NCI-H524 treated with DMSO at 0.1 percent for 48 hours (cell line): ENCODE measurements around the gene ADAMTS19.

Source experiments
- DNase-seq: peaks from one replicate; lab custom pipeline; 2025; lab: John Stamatoyannopoulos, UW

The ADAMTS19 gene

DNA sequence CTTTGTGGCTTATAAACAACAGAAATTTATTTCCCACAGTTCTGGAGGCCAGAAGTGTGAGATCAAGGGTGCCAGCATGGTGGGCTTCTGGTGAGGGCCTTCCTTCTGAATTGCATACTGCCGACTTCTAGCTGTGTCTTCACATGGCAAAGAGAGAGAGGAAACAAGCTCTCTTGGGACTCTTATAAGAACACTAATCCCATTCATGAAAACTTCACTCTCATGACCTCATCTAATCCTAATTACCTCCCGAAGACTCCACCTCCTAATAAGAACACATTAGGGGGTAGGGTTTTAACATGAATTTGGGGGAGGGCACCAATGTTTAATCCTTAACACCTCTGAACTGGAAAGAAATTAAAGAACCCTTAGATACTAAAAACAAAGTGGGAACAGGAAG, 211.9 kb downstream of the ADAMTS19 start:
- no peak for DNase-seq

DNA sequence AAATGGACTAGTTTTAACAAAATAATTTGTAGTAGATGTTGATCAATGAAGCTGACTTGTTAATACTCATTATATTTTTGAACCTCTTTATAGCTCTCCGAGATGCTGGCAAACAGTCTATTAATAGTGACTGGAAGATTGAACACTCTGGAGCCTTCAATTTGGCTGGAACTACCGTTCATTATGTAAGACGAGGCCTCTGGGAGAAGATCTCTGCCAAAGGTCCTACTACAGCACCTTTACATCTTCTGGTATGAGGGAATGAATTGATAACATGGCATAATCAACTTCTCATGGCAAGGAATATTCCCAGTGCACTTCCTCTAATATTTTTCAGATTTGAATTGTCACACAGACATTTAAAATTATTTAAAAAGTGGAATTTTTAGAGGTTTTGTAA, 219.6 kb downstream of the ADAMTS19 start:
- DNase-seq = no peak

DNA sequence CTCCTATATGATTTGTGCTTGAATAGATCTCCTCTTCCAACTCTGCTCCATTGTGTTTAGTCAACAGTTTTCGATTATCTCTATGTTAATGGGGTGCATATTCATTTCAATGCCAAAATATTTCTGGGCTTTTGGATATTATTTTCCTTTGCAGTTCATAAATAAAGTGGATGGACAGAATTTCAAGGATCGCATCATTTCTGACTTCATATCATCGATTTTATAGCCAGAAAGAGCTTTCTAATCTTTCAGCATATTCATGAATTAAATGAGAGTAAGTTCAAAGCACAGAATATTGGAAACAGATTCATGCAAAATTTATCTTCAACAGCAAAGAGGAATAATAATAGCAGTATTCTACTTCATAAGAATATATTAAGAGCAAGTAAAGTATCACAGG, 227.8 kb downstream of the ADAMTS19 start:
- DNase-seq = no peak

DNA sequence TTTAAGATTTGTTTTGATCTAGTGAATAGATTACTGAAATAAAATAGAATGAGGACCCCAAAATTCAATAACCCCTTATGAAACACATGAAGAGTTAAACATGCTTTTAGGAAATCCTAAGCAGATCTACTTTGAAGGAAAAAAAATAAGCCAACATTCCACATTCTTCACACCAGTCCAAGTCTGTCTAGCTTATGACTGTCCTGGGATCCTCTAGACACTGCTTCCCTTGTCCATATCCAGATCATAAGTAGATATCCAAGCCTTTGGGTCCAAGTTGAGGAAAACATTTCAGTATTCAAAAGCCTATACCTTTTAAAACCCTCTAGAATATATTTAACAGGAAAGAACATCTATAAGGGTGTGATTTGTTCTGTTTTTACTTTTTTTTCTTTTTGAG, 228.9 kb downstream of the ADAMTS19 start:
- DNase-seq = no peak

DNA sequence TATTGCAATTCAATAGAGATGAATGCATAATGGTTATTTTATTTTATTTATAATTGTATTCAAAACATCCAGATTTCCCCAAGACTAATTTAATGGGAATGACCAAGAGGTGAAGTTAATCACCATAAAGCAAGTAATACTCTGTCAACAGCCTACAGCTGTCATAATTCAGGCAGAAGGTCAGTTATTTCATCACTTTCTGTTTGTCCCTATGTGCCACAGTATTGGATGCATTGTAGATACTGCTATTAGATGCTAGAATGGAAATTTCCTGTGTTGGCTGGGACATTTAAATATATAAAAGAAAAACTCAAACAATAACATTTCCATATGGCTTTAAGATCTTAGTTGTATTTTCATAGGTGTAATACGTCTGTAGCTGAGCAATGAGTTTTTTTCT, 231.1 kb downstream of the ADAMTS19 start:
- DNase-seq = no peak

DNA sequence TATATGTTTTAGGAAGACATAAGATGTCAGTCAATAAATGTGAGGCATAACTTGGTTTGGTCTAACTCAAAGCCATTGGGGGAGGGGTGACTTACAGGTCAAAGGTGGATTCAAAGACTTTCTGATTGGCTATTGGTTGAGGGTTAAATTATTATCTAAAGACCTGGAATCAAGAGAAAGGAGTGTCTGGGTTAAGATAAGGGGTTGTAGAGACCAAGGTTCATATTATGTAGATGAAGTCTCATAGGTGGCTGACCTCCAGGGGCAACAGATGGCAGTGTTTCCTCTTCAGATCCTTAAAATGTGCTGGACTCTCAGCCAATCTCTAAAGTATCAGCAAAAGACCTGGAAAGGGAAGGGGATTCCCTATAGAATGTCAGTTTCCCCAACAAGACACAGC, 236.5 kb downstream of the ADAMTS19 start:
- DNase-seq = no peak

DNA sequence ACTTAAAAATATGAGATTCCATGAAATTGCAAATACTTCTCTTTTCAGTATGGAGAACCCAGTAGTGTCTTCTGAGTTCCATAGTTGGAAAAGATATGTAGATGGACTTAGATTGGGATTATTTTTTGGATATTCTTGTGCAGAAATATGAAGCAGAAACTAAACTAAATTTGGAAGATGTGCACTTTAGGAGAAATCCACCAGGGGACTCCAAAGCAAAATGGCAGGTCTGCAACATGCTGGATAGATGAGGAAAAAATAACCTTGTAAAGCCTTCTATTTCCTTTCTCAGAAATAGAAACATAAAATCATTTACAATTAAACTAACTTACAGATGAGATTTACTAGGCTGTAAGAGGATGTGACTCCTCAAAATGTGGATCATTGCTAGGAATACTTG, 238.6 kb downstream of the ADAMTS19 start:
- DNase-seq = no peak

DNA sequence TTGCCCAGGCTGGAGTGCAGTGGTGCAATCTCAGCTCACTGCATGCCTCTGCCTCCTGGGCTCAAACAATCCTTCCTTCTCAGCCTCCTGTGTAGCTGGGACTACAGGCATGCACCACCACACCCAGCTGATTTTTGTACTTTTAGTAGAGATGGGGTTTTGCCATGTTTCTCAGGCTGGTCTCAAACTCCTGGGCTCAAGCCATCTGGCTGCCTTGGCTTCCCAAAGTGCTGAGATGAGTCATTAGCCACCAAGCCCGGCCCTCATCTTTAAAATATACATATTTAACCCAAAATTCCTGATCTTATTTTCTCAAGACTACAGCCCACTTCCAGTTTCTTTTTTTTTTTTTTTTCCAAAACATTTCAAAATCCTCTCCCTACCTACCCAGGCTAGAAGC, 256.1 kb downstream of the ADAMTS19 start:
- no peak for DNase-seq

DNA sequence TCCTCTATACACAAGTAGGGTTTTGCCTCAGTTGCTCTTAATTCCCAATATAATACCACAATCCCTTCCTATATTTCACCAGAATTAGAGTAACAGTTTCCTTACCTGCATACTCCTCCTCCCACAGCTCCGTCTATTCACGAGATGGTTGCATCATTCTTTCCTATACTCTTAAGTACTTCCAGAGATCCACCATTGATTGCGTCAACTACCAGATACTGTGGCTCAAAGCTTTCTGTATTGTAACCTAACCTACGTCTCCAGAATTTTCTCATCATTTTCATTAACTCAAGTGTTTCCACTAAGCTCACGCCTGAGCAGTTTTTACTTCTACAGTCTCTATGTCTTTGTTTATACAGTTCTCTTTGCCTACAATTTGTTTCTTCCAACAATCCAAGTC, 256.6 kb downstream of the ADAMTS19 start:
- DNase-seq = no peak

DNA sequence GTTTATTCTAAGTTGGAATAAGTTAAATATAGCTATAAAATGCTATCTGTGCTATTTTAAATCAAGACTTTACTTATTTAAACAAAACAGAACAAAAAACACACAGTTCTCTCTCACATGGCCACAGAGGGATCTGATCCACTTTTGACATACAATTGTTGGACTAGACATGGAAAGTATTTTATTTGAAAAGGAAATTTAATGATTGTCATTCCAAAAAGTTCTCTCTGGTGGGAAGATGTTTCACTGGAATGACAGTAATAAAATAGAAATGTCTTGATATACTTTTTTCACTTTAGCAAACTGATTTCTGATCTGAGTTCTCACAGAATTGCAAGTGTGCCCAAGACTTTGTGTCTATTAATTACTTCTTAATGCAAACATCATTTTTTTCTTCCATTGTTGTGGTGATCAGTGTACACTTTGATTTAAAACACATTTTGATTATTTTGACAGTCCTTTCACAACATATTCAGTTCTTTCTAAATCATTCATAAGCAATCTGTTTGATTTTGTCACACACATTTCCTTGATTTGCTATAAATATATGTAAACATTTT, 257.7 kb downstream of the ADAMTS19 start:
- no peak for DNase-seq

DNA sequence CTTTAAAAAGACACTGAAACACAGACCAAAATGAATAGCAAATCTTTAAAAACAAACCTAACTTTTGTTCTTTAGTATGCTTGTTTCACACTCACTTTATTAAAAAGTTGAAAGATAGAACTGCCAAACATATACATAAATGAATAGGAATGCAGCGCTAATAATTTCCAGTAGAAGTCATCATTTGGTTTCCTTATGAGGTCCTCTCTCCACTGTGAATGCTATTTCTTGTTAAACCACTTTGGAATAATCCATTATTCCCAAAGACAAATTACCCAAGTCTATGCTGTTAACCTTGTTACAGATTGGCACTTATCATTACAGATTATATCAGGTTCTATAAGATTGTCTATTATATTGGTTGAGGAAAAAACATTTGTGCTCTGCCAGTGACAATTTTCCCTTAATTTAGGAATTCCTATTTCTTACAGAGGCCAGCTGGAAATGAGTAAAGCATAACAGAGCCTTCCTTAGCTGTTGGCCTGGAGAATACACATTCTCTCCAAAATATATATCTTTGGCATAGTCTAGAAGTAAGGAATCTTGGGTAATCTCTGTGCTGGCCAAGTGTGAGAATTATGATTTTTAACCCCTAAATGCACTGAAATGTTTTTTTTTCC, 258.5 kb downstream of the ADAMTS19 start:
- DNase-seq = no peak

DNA sequence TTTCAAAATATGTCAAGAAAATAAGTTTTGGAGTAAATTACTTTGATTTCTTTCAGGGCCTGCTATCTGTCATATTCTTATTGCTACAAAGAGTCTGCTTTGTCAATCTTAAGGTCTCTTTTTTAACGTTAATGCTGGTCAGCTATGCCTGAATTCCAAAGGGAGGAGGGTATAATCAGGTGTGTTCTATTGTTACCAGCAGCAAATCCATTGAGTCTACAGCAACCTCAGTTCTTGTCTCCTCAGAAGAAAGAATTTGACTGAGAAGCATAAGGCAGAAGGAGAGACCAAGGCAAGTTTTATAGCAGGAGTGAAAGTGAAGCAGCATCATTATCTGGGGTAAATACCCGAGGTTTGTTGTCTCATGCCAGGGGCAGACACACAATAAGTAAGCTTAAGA, 264.1 kb downstream of the ADAMTS19 start:
- DNase-seq = no peak

DNA sequence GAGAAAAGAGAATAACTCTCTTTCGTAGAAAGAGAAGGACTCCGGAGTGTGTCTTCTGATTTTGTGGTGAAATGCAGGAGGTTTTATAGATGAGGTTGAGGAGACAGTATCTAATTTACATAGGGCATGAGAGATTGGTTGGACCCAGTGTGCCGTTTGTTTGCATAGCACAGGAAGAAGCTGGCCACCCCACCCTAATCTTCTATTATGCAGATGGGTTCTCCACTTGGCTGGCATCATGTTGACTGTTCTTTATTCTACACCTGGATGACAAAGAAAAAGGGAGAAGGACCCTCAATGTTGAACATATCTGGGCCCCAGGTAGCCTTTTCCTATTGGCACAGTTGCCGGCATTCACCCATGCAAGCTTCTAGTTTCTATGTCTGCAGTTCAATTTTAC, 264.5 kb downstream of the ADAMTS19 start:
- DNase-seq = no peak

DNA sequence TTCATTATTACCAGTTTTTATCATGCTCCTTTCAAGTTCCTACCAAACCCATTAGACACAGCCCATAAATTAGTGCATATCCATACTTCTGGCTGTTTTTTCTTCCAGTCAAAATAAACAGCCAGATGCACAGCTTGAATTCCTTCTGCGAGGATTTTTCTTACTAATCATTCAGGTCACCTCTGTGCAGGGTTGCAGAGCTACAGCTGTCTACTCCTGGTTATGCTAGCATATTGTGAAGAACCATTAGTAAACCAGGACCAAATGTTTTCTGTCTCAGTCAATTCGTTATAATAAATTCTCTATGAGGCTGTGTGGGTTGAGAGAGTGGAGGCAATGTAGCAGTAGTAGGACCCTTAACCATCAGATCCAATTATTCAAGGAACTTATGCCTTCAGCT, 279.7 kb downstream of the ADAMTS19 start:
- no peak for DNase-seq

DNA sequence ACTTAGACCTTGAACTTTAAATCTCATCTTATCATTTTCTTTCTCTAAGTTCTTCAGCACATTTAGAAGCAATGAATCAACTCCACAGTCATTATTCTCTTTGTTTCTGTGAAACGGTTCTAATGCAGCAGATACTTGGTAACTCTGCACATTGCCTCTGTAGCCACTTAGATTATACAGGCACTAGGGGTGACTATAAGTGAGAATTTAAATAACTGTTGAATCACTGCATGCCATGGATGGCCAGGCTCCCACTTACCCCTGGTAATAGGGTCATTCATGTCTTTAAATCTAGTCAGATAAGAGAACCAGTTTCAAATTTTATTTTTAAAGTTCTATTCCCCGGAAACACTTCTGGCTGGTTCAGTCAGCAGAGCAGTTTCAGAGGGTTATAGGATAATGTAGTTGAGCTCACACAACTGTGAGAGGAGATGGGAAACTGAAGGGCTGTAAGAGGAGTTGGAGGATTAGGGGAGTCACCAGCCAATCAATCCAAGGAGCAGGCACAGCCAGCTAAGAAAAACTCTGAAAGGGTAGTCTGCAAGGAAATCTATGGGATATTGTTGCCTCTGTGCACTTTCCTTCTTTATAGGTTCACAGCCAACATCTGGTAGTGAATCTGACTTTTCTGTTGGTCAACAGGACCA, 283.6 kb downstream of the ADAMTS19 start:
- DNase-seq = no peak

DNA sequence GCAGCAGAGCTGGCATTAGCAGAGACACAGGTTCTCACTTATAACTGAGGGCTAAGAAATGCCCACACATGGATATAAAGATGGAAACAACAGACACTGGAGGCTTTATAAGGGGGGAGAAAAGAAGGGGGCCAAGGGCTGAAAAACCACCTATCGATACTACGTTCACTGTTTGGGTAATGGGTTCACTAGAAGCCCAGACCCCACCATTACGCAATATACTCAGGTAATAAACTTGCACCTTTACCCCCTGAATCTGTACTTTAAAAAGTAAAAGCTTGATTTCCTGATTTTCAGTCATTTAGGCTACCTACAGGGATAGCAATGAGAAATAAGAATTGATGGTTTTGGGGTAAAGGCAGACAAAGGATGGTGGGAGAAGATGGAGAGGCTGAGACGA, 285.9 kb downstream of the ADAMTS19 start:
- no peak for DNase-seq

DNA sequence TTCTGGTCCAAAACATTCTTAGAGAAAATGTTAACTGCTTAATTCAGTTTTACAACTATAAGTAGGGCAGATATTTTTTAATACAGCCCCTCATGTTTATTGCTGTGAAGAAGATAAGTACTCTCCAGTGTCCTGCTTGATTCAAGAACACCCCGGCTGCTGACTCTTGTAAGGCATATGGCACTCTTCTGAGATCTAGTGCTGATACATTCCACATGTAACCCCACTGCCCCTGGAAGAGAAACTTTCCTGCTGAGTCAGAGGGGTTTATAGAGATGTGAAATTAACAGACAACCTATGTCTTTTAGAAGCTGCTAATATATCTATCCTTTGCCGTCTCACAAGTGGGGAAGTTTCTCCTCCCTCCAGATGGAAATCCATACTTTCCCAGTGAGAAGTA, 286.8 kb downstream of the ADAMTS19 start:
- DNase-seq = no peak

DNA sequence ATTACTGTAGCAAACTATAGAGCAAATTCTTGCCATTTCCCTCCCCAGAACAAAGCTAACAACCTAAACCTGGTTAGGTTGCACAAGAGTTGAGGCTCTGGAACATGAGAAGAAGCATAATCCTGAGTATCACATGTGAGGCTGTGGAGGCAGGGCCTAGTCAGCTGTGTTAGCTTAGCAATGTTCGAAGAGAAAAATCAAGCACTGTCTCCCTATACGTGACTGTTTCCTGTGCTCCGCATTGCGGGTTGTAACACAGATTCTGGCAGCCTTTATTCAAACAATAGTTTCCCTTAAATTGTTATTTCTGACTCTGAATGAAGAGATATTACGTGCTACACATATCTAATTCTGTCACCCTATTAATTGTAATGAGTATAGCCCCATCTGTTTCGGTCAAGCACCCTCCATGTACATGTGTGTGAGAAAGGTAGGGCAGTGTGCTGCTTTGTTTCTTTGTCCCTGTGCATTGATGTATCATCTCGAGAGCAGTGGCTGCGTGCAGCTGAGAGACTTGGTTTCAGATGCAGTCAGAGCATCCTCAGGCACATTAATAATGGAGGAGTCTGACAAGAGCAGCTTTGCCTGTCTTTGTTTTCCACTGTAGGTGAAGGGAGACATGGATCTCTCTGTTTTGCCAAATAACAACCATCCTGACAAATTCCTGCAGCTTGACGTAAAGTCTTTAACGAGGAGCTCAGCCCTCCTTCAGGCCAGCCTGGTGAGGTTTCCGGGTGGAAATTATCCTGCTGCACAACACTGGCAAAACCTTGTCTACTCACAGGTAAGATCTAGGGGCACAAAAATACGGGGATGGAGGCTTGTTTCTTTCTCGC, 287.7 kb downstream of the ADAMTS19 start, which contains the start of gene MINAR2:
MINAR2 (plus strand) TSS at position 523 of the 836 bp plus-strand sequence; CDS start at position 620, 97 bp downstream.
- DNase-seq = no peak

DNA sequence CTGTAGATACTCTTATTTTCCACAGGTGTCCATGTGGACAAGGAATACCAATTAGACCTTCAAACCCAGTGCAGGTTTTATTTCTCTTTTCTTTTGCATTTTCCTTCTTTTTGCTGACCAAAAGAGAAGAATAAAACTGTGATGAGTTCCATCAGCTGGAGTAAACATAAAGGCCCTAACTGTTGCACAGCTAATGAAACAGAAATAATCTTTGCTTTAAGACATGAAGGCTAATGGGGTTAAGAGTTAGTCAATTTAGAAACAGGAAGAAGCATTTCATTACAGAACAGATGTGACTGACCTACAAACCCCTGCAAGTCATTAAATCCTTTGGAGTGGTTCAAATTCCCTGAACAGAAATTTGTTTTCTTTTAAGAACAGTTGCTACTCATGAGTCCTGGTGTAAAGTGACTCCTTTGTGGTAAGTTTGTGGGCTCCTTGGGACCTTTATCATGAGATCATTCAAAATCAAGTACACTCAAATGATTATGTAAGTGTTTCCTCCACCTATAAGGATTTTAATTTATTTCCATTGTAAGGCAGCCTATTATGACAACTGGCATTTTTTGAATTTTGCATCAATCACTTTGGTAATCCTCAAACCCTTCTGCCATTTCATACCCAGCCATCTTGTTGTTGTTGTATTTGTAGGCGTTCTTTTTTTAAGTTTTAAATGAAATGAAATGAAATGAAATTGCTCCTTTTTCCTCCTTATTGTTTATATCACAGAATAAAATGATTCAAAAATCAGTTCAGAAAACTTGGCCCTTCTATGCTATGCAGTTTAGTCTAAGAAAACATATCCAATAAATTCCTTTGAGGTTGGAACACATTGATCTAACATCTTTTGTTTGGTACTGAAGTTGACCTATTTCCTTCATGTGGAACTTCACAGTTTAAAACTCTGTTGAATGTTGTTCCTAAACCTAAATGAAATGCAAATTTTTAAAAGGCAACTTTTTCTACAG, 289.1 kb downstream of the ADAMTS19 start:
- no peak for DNase-seq

DNA sequence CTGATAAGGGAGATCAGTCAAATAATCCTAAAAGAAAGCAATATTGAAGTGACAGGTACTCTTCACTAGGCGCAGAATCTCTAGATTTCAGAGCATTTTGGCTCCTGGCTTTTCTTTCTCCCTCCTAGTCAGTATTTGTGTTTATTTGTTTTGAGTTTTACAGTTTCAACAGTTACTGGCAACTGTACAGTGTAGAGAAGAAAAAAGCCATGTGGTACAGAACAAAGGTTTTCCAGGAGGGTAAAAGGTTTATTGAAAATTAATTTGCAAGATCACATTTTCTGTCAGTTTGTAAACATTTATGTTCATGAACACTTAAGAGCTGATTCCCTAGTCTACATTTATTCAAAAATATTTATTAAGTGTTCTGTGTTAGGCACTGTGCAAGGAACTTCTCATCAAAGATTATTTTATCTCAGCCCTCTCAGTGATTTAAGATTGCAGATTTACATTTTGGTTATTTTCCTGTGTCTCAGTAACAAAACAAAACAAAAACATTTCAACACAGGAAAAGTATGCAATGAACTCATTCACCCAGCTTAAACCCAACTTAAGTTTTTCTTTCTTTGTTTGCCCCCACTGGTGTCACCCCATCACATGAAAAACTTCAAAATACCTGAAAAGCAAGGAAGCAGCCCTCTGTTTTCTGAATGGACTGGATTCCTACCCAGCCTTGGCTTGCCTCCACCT, 300.7 kb downstream of the ADAMTS19 start:
- DNase-seq = no peak

DNA sequence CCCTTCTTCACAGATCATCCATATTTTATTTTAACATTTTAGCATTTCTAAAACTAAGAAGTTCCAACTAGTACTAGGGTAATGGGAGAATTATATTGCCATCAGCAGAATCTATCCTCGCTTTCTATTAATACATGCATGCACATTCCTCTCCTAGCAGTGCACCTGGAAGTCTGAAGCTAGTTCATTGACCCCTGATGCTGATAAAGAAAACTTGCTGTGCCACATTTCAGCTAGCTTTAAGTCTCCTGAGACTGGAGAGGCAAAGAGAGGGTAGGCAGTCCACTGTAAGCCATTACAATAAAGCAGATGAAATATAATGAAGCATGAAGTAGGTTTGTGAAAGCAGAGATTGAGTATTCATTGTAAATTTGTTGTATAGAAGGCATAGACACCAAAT, 303.6 kb downstream of the ADAMTS19 start:
- DNase-seq = no peak
